CD4-positive, alpha-beta T cell (primary cell): ENCODE results near the gene ORAI2. TPM values are rescaled to one million over a fixed set of nuclear protein-coding genes. Genes with fewer than 3 reads are reported as not detected.

Experiments
- ATAC-seq: fragments of 200-7000 bp; cut with Tn5 transposase; one replicate; pipeline ENCODE4 v1.10.0; 2022; ENCODE audit warnings: mild to moderate bottlenecking; ENCODE audit not compliant: poor library complexity
- CTCF ChIA-PET: fragments of 350-600 bp; sonication (Branson Sonifier 250); formaldehyde crosslinking; loops from one replicate; lab custom pipeline; 2021; ENCODE audit warnings: antibody characterized with exemption, inconsistent platforms; lab: Charles Lee
- POLR2A ChIA-PET: fragments of 350-600 bp; sonication (Branson Sonifier 250); formaldehyde crosslinking; loops from one replicate; lab custom pipeline; 2021; ENCODE audit warnings: antibody characterized with exemption, inconsistent platforms; lab: Charles Lee
- DNase-seq, 14 experiments: peaks; one replicate each; pipeline ENCODE4 v3.0.0-alpha.2; 2013 to 2020; ENCODE audit warnings: mixed read lengths in 2 of 14
- H3K27ac ChIP-seq, 2 donors: one replicate each; pipeline versions ENCODE4 v1.5.1 to v1.7.0; 2013; ENCODE audit warnings: low read length in 2 of 2, low read depth in 1 of 2, mild to moderate bottlenecking in 1 of 2
- H3K27me3 ChIP-seq, 2 experiments: 1 replicate in 1 of 2; 2 replicates in 1 of 2; pipeline versions ENCODE4 v1.6.1 to v1.7.0; 2013; ENCODE audit warnings: low read length in 2 of 2, control low read depth in 1 of 2, mild to moderate bottlenecking in 1 of 2, moderate library complexity in 1 of 2; ENCODE audit not compliant: insufficient read depth in 2 of 2, control insufficient read depth in 1 of 2
- H3K36me3 ChIP-seq: one replicate; pipeline ENCODE4 v1.6.1; 2013; ENCODE audit warnings: low read length, control low read depth; ENCODE audit not compliant: insufficient read depth
- H3K4me1 ChIP-seq: one replicate; pipeline ENCODE4 v1.6.1; 2013; ENCODE audit warnings: low read length, control low read depth; ENCODE audit not compliant: insufficient read depth
- H3K4me3 ChIP-seq: one replicate; pipeline ENCODE4 v1.5.1; 2013; ENCODE audit warnings: mild to moderate bottlenecking, low read length, moderate library complexity
- H3K9me3 ChIP-seq, 2 experiments: 1 replicate in 1 of 2; 2 replicates in 1 of 2; pipeline versions ENCODE4 v1.6.1 to v1.7.0; 2013; ENCODE audit warnings: low read length in 2 of 2, mild to moderate bottlenecking in 2 of 2, control low read depth in 1 of 2, moderate library complexity in 1 of 2; ENCODE audit not compliant: control insufficient read depth in 1 of 2, insufficient read depth in 1 of 2
- H3K27ac Mint-ChIP-seq: one replicate; pipeline ENCODE4 v1.8.0; 2020; ENCODE audit warnings: mixed read lengths
- H3K27me3 Mint-ChIP-seq: one replicate; pipeline ENCODE4 v1.8.0; 2021; ENCODE audit warnings: mixed read lengths
- H3K36me3 Mint-ChIP-seq: one replicate; pipeline ENCODE4 v1.8.0; 2021; ENCODE audit warnings: low read depth, mixed read lengths
- H3K4me1 Mint-ChIP-seq: one replicate; pipeline ENCODE4 v1.8.0; 2021; ENCODE audit warnings: low read depth, mixed read lengths
- H3K4me3 Mint-ChIP-seq: one replicate; pipeline ENCODE4 v1.8.0; 2020; ENCODE audit warnings: mild to moderate bottlenecking, mixed read lengths
- H3K9me3 Mint-ChIP-seq: one replicate; pipeline ENCODE4 v1.8.0; 2020; ENCODE audit warnings: mixed read lengths
- CTCF ChIP-seq: fragments of 200-600 bp; IDR thresholded peaks from one replicate; pipeline ENCODE4 v1.8.0; 2022; ENCODE audit warnings: antibody characterized with exemption, mild to moderate bottlenecking
- intact Hi-C, 2 experiments: fragments of 100-400 bp; cut with DNase I in 1 of 2; cut with micrococcal nuclease in 1 of 2; formaldehyde crosslinking; loops; one replicate each; pipeline versions ENCODE4 v1.15.1 to v1.9.0; 2023 to 2025; cut with DNase I, micrococcal nuclease
- total RNA-seq, 174 experiments: library from RNA in 2 of 174; stranded (reverse) in 2 of 174; gene quantifications; one replicate each; pipeline ENCODE4 v1.2.3 and lab custom pipeline; 2021 to 2026

Gene ORAI2
- total RNA-seq, 2 experiments from 2014 or later = 12.3 to 16.5 TPM

- Histone ChIP-seq H3K27ac (peak overlapping the region; percentile 95 to 99), H3K27me3 (no peaks in the 10 kb centered on the region), H3K4me3 (peak overlapping the region; percentile 42), H3K36me3 (peaks cover 5% of the 10 kb centered on the region), H3K9me3 (no peaks in the 10 kb centered on the region), H3K4me1 (peaks cover 84% of the 10 kb centered on the region)
- peak overlapping the region; percentile 86 for H3K4me3 Mint-ChIP-seq
- no peak for TF ChIP-seq CTCF
- ChIA-PET POLR2A (interaction anchor here (0.8 to 4.2 kb wide), 11 partner anchors 8 to 1998 kb away, joined by 3 to 111 read pairs (median 8); partner anchors contain the start of genes ALKBH4, LRWD1, MEPCE and PRKRIP1), CTCF (interaction anchor here (1.6 to 2.3 kb wide), 2 partner anchors 11 to 14 kb away, joined by 7 to 17 read pairs; no protein-coding TSS in a partner anchor)
- DNase-seq = peak in 2 of 14 experiments; percentile 43 to 48
- no peaks in the 10 kb centered on the region for H3K27me3 Mint-ChIP-seq
- peaks cover 70% of the 10 kb centered on the region for H3K4me1 Mint-ChIP-seq
- H3K36me3 Mint-ChIP-seq = peaks cover 37% of the 10 kb centered on the region
- intact Hi-C loops = no loop called here
- peak overlapping the region; percentile 100 for H3K27ac Mint-ChIP-seq
- no peaks in the 10 kb centered on the region for H3K9me3 Mint-ChIP-seq
- no peak for ATAC-seq
Observed at GRCh38 chr7:102427019-102427405, 6.4 kb upstream of the ORAI2 start.

- ChIA-PET CTCF (no interaction called here), POLR2A (interaction anchor here (1.2 to 6.6 kb wide), 2 partner anchors 14 to 17 kb away, joined by 4 to 61 read pairs; no protein-coding TSS in a partner anchor)
- H3K27me3 ChIP-seq = no peaks in the 10 kb centered on the region
- H3K4me1 ChIP-seq = peaks cover 96% of the 10 kb centered on the region
- DNase-seq (no peak), ATAC-seq (no peak)
- peak overlapping the region; percentile 74 to 92 for H3K27ac ChIP-seq
- Mint-ChIP-seq H3K36me3 (peaks cover 34% of the 10 kb centered on the region), H3K9me3 (no peaks in the 10 kb centered on the region), H3K4me3 (peak overlapping the region; percentile 51), H3K27me3 (no peaks in the 10 kb centered on the region), H3K4me1 (peaks cover 72% of the 10 kb centered on the region), H3K27ac (peak overlapping the region; percentile 100)
- H3K36me3 ChIP-seq = peaks cover 5% of the 10 kb centered on the region
- H3K4me3 ChIP-seq = no peak overlapping the region
- intact Hi-C loops = no loop called here
- no peaks in the 10 kb centered on the region for H3K9me3 ChIP-seq
- no peak for TF ChIP-seq CTCF
Observed at GRCh38 chr7:102429141-102429899, 4.1 kb upstream of the ORAI2 start.

- Histone ChIP-seq H3K4me3 (peak overlapping the region; percentile 26), H3K4me1 (peaks cover 85% of the 10 kb centered on the region), H3K27me3 (no peaks in the 10 kb centered on the region), H3K36me3 (no peaks in the 10 kb centered on the region), H3K27ac (peak overlapping the region; percentile 92 to 95), H3K9me3 (no peaks in the 10 kb centered on the region)
- peaks cover 60% of the 10 kb centered on the region for H3K4me1 Mint-ChIP-seq
- peak; percentile 44 to 92 (median 63) for DNase-seq
- intact Hi-C loops = loop anchor here (2.0 to 5.0 kb wide), 4 partner anchors 15 to 36 kb away; partner anchors contain the start of gene PRKRIP1 (in 2 of the 2)
- H3K27ac Mint-ChIP-seq = peak overlapping the region; percentile 100
- H3K4me3 Mint-ChIP-seq = peak overlapping the region; percentile 94
- H3K27me3 Mint-ChIP-seq = no peaks in the 10 kb centered on the region
- ChIA-PET POLR2A (interaction anchor here (1.1 to 6.6 kb wide), 6 partner anchors 13 to 34 kb away, joined by 4 to 61 read pairs (median 6); no protein-coding TSS in a partner anchor), CTCF (interaction anchor here (1.2 to 4.0 kb wide), 4 partner anchors 16 to 27 kb away, joined by 3 to 13 read pairs (median 8); no protein-coding TSS in a partner anchor)
- no peak for TF ChIP-seq CTCF
- peak; percentile 76 for ATAC-seq
- peaks cover 19% of the 10 kb centered on the region for H3K36me3 Mint-ChIP-seq
- no peaks in the 10 kb centered on the region for H3K9me3 Mint-ChIP-seq
Observed at GRCh38 chr7:102431617-102432298, 1.6 kb upstream of the ORAI2 start.
